CD14-positive monocyte (primary cell): ENCODE results near the gene NMT1. TPM values are rescaled to one million over a fixed set of nuclear protein-coding genes. Genes with fewer than 3 reads are reported as not detected.
A peak's percentile ranks its signal among the peaks of the same experiment; 100 is the strongest.

Experiments used
- DNase-seq, 3 donors: peaks; one replicate each; pipeline ENCODE4 v3.0.0-alpha.2; 2011 to 2022
- H2AFZ ChIP-seq: 2 replicates; pipeline ENCODE4 v1.6.0; 2012; ENCODE audit warnings: mild to moderate bottlenecking, low read depth, low read length, inconsistent platforms; ENCODE audit not compliant: insufficient read depth, poor library complexity, severe bottlenecking
- H3K27ac ChIP-seq, 2 donors: 1 replicate in 1 of 2; 2 replicates in 1 of 2; pipeline ENCODE4 v1.5.1; 2012 to 2013; ENCODE audit warnings: low read length in 2 of 2, control low read depth in 1 of 2, inconsistent platforms in 1 of 2, low read depth in 1 of 2, mild to moderate bottlenecking in 1 of 2
- H3K27me3 ChIP-seq, 2 donors: one replicate each; pipeline versions ENCODE4 v1.6.0 to v1.6.1; 2011 to 2013; ENCODE audit warnings: low read length in 2 of 2; ENCODE audit not compliant: control insufficient read depth in 2 of 2, insufficient read depth in 2 of 2
- H3K36me3 ChIP-seq, 2 donors: replicated peaks in 1 of 2; 1 replicate in 1 of 2; 2 replicates in 1 of 2; pipeline versions ENCODE4 v1.5.1 to v1.6.1; 2012 to 2013; ENCODE audit warnings: low read length in 2 of 2, control low read depth in 1 of 2, inconsistent platforms in 1 of 2, mild to moderate bottlenecking in 1 of 2; ENCODE audit not compliant: insufficient read depth in 2 of 2, control insufficient read depth in 1 of 2
- H3K4me1 ChIP-seq, 2 donors: 1 replicate in 1 of 2; 2 replicates in 1 of 2; pipeline versions ENCODE4 v1.5.1 to v1.6.1; 2012 to 2013; ENCODE audit warnings: low read length in 2 of 2, control low read depth in 1 of 2, inconsistent platforms in 1 of 2, mild to moderate bottlenecking in 1 of 2, moderate library complexity in 1 of 2; ENCODE audit not compliant: insufficient read depth in 2 of 2, control insufficient read depth in 1 of 2
- H3K4me2 ChIP-seq: replicated peaks from 2 replicates; pipeline ENCODE3; 2012; ENCODE audit warnings: low read length, moderate library complexity, mild to moderate bottlenecking; ENCODE audit not compliant: poor library complexity, severe bottlenecking; ENCODE audit errors: extremely low read depth
- H3K4me3 ChIP-seq, 3 experiments: fragments of 200-600 bp in 1 of 3; sonication (generic) in 1 of 3; replicated peaks in 1 of 3; 1 replicate in 2 of 3; 2 replicates in 1 of 3; pipeline ENCODE4 v1.5.1; 2011 to 2013; ENCODE audit warnings: low read length in 3 of 3, mild to moderate bottlenecking in 3 of 3, control low read depth in 2 of 3, low read depth in 2 of 3, inconsistent platforms in 1 of 3, moderate library complexity in 1 of 3
- H3K79me2 ChIP-seq: 2 replicates; pipeline ENCODE4 v1.6.0; 2012; ENCODE audit warnings: mild to moderate bottlenecking, control low read depth, inconsistent platforms, low read length, moderate library complexity; ENCODE audit not compliant: insufficient read depth
- H3K9ac ChIP-seq: 2 replicates; pipeline ENCODE4 v1.6.0; 2017; ENCODE audit warnings: low read length, mild to moderate bottlenecking; ENCODE audit not compliant: insufficient read depth, poor library complexity, severe bottlenecking
- H3K9me3 ChIP-seq, 2 donors: replicated peaks in 1 of 2; 1 replicate in 1 of 2; 2 replicates in 1 of 2; pipeline versions ENCODE4 v1.5.1 to v1.6.1; 2012 to 2013; ENCODE audit warnings: low read length in 2 of 2, control low read depth in 1 of 2; ENCODE audit not compliant: control insufficient read depth in 1 of 2, insufficient read depth in 1 of 2
- H4K20me1 ChIP-seq: 2 replicates; pipeline ENCODE4 v1.6.0; 2012; ENCODE audit warnings: mild to moderate bottlenecking, low read length, control low read depth, moderate library complexity; ENCODE audit not compliant: insufficient read depth
- H3K27ac Mint-ChIP-seq, 7 donors: one replicate each; pipeline ENCODE4 v1.8.0; 2020; ENCODE audit warnings: mild to moderate bottlenecking in 7 of 7, mixed read lengths in 7 of 7, moderate library complexity in 6 of 7, inconsistent platforms in 2 of 7
- H3K27me3 Mint-ChIP-seq, 3 donors: one replicate each; pipeline ENCODE4 v1.8.0; 2021 to 2022; ENCODE audit warnings: low read depth in 3 of 3, mild to moderate bottlenecking in 3 of 3, mixed read lengths in 3 of 3, moderate library complexity in 3 of 3, inconsistent platforms in 1 of 3
- H3K36me3 Mint-ChIP-seq, 2 donors: one replicate each; pipeline ENCODE4 v1.8.0; 2020; ENCODE audit warnings: mixed read lengths in 2 of 2, inconsistent platforms in 1 of 2, mild to moderate bottlenecking in 1 of 2
- H3K4me1 Mint-ChIP-seq: one replicate; pipeline ENCODE4 v1.8.0; 2020; ENCODE audit warnings: mild to moderate bottlenecking, mixed read lengths
- H3K4me3 Mint-ChIP-seq, 2 donors: one replicate each; pipeline ENCODE4 v1.8.0; 2020; ENCODE audit warnings: mild to moderate bottlenecking in 2 of 2, mixed read lengths in 2 of 2, moderate library complexity in 1 of 2
- H3K9me3 Mint-ChIP-seq, 7 donors: one replicate each; pipeline ENCODE4 v1.8.0; 2020 to 2022; ENCODE audit warnings: mixed read lengths in 7 of 7, mild to moderate bottlenecking in 6 of 7, moderate library complexity in 6 of 7, inconsistent platforms in 2 of 7
- WGBS: methylation state at CpG from one replicate; pipeline ENCODE4 v1.1.5; 2013; ENCODE audit warnings: missing lambda C conversion rate; ENCODE audit not compliant: insufficient coverage; 5-methylcytosine and 5-hydroxymethylcytosine counted together
- intact Hi-C, 2 donors: fragments of 100-400 bp; cut with micrococcal nuclease; formaldehyde crosslinking; loops; one replicate each; pipeline versions ENCODE4 v1.15.0 to v1.15.1; 2023
- polyA plus RNA-seq, 3 donors: library from polyadenylated mRNA; depleted of rRNA in 1 of 3; unstranded in 2 of 3; stranded (reverse) in 1 of 3; fragments of 300-500 nt in 2 of 3; fragments of >200 nt in 1 of 3; fragmentation: Illumina TruSeq in 2 of 3; gene quantifications; 1 replicate in 2 of 3; 2 replicates in 1 of 3; pipeline ENCODE4 v1.2.3, GENCODE V29; 2012 to 2021
- TF ChIP-seq, protein P1 (sequence below): fragments of 200-600 bp; IDR thresholded peaks from one replicate; pipeline ENCODE4 v1.8.0; 2022; ENCODE audit warnings: antibody characterized with exemption, mild to moderate bottlenecking

Gene NMT1
- polyA plus RNA-seq, 3 donors, result 27.2 to 50.2 (median 45.1) TPM

DNA sequence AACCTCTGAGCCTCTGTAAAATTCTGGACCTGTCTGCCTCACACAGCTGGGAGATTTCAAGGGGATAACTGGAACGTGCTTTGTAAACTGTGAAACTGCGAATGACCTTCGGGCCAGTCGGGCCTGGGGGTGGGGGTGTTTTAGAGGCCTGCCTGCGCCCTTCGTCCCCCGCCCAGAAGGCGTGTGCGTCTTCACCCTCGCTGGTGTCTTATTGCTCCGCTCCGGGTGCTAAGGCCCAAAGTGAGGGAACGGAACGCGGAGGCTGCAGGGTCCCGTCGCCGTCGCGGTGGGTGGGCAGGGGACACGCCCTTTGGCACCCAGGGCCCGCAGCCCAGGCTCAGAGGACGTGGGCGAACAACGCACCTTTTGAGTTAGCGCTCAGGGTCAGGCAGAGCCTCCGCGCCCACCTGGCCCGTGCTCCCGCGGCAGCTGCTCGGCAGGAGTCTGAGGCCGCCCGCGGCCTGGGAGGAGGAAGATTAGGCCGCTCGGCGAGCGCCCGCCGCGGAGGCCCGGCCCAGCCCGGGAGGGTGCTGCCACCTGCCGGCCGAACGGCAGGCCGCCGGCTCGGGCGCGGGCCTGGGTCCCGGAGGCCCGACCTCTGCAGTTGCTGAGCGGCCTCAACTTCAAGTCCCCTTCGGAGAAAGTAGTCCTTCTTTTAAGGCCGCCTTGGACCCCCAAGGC lies 39.4 kb upstream of the NMT1 start:
- peak overlapping the region in 2 of 3 experiments; percentile 20 to 66 for H3K4me3 ChIP-seq
- H3K27me3 ChIP-seq, result peaks cover 33 to 40% of the 10 kb centered on the region in 2 donors
- peaks cover 37 to 44% (median 41%) of the 10 kb centered on the region in 3 donors for H3K27me3 Mint-ChIP-seq
- no peaks in the 10 kb centered on the region for H3K79me2 ChIP-seq
- H3K4me2 ChIP-seq, result peak overlapping the region; percentile 87
- peaks cover 3 to 17% of the 10 kb centered on the region in 2 donors for H3K36me3 ChIP-seq
- no peak overlapping the region for H3K27ac Mint-ChIP-seq
- intact Hi-C loops, result loop anchor here (1.0 to 5.0 kb wide), 4 partner anchors 99 to 247 kb away; no protein-coding TSS in a partner anchor
- TF ChIP-seq, protein P1, sequence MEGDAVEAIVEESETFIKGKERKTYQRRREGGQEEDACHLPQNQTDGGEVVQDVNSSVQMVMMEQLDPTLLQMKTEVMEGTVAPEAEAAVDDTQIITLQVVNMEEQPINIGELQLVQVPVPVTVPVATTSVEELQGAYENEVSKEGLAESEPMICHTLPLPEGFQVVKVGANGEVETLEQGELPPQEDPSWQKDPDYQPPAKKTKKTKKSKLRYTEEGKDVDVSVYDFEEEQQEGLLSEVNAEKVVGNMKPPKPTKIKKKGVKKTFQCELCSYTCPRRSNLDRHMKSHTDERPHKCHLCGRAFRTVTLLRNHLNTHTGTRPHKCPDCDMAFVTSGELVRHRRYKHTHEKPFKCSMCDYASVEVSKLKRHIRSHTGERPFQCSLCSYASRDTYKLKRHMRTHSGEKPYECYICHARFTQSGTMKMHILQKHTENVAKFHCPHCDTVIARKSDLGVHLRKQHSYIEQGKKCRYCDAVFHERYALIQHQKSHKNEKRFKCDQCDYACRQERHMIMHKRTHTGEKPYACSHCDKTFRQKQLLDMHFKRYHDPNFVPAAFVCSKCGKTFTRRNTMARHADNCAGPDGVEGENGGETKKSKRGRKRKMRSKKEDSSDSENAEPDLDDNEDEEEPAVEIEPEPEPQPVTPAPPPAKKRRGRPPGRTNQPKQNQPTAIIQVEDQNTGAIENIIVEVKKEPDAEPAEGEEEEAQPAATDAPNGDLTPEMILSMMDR, result peak; percentile 97
- H3K27ac ChIP-seq, result no peak overlapping the region
- peaks cover 0 to 13% of the 10 kb centered on the region in 2 donors for H3K9me3 ChIP-seq
- H3K4me1 ChIP-seq, result peaks cover 16 to 29% of the 10 kb centered on the region in 2 donors
- DNase-seq, result peak; percentile 41 to 62 (median 62)
- H3K4me3 Mint-ChIP-seq, result peak overlapping the region; percentile 59 to 88
- peaks cover 23 to 26% of the 10 kb centered on the region in 2 donors for H3K36me3 Mint-ChIP-seq
- H3K4me1 Mint-ChIP-seq, result peaks cover 29% of the 10 kb centered on the region
- 4% methylated on average over 56 of the region's 57 CpGs for WGBS
- peaks cover 0 to 23% (median 10%) of the 10 kb centered on the region in 7 donors for H3K9me3 Mint-ChIP-seq
- H3K9ac ChIP-seq, result peak overlapping the region; percentile 44
- H4K20me1 ChIP-seq, result no peaks in the 10 kb centered on the region
- peak overlapping the region; percentile 73 for H2AFZ ChIP-seq

DNA sequence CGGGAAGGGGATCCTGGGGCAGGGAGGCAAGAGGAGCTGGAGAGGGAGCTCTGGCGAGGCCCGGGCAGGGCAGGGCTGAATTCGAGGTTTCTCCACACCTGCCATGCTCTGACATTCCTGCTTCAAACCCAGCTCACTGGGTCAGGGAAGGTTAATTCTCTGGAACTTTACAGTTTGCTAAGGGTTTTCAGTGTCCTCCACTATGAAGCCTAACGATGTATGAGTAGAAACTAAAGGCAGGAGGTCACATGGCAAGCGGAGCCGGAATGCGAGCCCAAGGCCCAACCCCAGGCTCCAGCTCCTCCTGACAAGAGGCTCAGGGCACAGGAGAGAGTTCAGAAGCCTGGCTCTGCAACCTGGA lies 38.8 kb upstream of the NMT1 start:
- H3K36me3 Mint-ChIP-seq, result peaks cover 28 to 30% of the 10 kb centered on the region in 2 donors
- Histone ChIP-seq H3K9ac (no peak overlapping the region), H3K36me3 (peaks cover 3 to 22% of the 10 kb centered on the region in 2 donors), H2AFZ (peak overlapping the region; percentile 73), H3K4me3 (peak overlapping the region in 1 of 3 experiments; percentile 66), H3K4me1 (peaks cover 16 to 29% of the 10 kb centered on the region in 2 donors), H3K79me2 (no peaks in the 10 kb centered on the region), H3K9me3 (peaks cover 0 to 13% of the 10 kb centered on the region in 2 donors), H3K27ac (no peak overlapping the region), H3K4me2 (peak overlapping the region; percentile 87), H4K20me1 (no peaks in the 10 kb centered on the region), H3K27me3 (peaks cover 33 to 40% of the 10 kb centered on the region in 2 donors)
- H3K27me3 Mint-ChIP-seq, result peaks cover 37 to 44% (median 41%) of the 10 kb centered on the region in 3 donors
- TF ChIP-seq, protein P1, result peak; percentile 69
- intact Hi-C loops, result loop anchor here (1.0 to 5.0 kb wide), 3 partner anchors 100 to 245 kb away; no protein-coding TSS in a partner anchor
- peaks cover 29% of the 10 kb centered on the region for H3K4me1 Mint-ChIP-seq
- no peak for DNase-seq
- H3K27ac Mint-ChIP-seq, result no peak overlapping the region
- peaks cover 0 to 23% (median 10%) of the 10 kb centered on the region in 7 donors for H3K9me3 Mint-ChIP-seq
- no peak overlapping the region for H3K4me3 Mint-ChIP-seq
- no CpG with 5 or more reads among the region's 8 CpGs for WGBS
